Astrocyte of the cerebellum (primary cell): ENCODE results near the gene ADORA2A.

ENCODE experiments used
- DNase-seq: peaks from one replicate; pipeline ENCODE4 v3.0.0-alpha.2; 2011; ENCODE audit warnings: low read depth
- H3K4me3 ChIP-seq: 2 replicates; pipeline ENCODE4 v1.5.1; 2011; ENCODE audit warnings: mild to moderate bottlenecking, low read depth, low read length, moderate library complexity
- in situ Hi-C: cut with HindIII; loops from 2 replicates; pipeline ENCODE4 v1.10.0; 2017; ENCODE audit warnings: low sequenced_read_pairs
- TF ChIP-seq, protein P1 (sequence below): IDR thresholded peaks from 2 replicates; pipeline ENCODE4 v1.5.1; 2012; ENCODE audit warnings: low read length, low read depth, moderate library complexity, mild to moderate bottlenecking; ENCODE audit errors: missing control alignments

ADORA2A gene

DNA sequence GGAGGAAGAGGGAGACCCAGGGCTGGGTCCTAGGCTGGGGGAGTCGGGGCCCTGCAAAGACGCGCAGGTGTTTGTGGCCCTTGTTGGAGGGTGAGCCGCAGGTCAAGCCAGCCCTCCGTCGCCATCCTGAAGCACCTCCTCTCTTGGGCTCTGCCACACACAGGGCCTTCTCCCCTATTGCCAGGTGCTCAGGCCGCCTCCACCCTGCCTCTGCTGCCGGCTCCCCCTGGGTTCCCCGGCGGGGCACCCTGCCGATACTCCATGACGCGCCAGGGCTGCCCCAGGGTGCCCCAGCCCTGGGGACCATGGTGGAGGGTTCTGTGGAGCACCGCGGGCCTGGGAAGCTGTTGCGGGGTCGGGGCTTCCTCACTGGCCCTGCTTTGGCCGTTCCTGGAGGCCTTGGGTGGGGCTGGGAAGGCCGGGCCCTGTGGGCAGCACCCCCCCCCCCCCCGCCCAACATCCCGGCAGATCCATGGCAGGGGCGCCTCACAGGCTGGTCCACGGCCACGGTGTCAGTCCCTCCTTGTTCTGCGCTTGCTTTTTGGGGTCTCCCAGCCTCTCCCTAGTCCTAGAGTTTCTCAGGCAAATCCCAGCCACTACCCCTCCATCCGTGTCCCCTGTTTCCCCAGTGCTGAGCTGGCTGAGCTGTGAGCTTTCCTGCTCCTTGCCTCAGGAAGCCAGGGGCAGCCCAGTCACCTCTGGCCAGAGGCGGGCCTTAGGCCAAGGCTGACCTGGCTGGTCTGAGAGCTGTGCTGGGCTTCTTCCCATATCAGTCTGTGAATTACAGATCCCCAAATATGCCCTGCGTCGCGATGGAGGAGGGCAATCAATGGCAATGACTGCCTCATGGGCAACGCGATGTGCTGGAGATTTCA is 2.3 kb upstream of the ADORA2A start:
- in situ Hi-C loops = no loop called here
- H3K4me3 ChIP-seq = no peak overlapping the region
- TF ChIP-seq, protein P1, sequence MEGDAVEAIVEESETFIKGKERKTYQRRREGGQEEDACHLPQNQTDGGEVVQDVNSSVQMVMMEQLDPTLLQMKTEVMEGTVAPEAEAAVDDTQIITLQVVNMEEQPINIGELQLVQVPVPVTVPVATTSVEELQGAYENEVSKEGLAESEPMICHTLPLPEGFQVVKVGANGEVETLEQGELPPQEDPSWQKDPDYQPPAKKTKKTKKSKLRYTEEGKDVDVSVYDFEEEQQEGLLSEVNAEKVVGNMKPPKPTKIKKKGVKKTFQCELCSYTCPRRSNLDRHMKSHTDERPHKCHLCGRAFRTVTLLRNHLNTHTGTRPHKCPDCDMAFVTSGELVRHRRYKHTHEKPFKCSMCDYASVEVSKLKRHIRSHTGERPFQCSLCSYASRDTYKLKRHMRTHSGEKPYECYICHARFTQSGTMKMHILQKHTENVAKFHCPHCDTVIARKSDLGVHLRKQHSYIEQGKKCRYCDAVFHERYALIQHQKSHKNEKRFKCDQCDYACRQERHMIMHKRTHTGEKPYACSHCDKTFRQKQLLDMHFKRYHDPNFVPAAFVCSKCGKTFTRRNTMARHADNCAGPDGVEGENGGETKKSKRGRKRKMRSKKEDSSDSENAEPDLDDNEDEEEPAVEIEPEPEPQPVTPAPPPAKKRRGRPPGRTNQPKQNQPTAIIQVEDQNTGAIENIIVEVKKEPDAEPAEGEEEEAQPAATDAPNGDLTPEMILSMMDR = no peak
- DNase-seq = no peak

DNA sequence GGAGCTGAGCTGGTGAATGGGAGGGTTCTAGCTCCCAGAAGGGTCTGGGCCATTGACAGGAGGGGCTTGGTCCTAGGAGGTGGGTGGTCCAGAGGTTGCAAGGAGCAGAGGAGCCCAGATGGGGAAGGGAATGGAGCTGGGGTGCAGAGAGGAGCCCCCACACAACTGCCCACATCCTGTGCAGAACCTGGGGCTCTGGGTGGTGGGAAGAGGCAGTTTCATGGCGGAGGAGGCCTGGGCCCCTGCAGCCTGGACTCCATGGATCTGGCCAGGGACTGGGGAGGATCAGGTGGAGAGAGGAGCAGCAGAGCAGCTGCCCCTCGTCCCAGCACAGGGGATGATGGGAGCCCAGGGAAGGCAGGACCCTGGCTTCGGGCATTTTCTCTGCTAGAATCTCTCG is 963 bp upstream of the ADORA2A start:
- in situ Hi-C loops = no loop called here
- TF ChIP-seq, protein P1 = no peak
- DNase-seq = no peak
- H3K4me3 ChIP-seq = no peak overlapping the region

DNA sequence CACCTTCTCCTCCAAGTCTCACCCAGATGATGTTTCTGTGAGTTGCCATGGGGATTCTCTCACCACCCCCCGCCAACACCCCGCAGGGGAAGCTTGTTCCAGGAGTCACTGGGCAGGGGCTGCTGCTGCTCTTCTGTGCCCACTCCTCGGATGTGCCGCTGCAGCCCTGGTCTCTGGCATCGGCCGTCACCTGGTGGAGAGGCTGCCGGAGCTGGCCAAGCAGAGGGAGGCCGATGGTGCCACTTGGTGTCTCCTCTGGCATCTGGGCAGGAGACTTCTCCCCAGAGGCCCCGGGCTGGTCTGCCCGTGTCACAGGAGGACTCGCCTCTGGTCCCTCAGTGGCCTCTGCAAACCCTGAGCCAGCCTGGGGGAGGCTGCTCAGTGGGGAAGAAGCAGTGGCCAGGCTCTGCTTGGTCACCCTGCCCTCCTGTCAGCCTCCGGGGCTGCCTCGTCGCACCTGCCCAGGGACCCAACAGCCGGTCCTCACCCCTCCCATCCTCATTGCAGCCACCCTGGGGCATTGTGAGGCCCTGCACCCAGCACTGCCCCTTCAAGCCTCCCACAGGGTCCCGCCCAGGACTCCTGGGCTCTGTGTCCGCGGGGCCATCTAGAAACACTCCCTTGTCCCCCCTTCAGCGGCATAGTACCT is 424 bp upstream of the ADORA2A start:
- in situ Hi-C loops = no loop called here
- no peak for DNase-seq
- H3K4me3 ChIP-seq = no peak overlapping the region
- TF ChIP-seq, protein P1 = no peak

DNA sequence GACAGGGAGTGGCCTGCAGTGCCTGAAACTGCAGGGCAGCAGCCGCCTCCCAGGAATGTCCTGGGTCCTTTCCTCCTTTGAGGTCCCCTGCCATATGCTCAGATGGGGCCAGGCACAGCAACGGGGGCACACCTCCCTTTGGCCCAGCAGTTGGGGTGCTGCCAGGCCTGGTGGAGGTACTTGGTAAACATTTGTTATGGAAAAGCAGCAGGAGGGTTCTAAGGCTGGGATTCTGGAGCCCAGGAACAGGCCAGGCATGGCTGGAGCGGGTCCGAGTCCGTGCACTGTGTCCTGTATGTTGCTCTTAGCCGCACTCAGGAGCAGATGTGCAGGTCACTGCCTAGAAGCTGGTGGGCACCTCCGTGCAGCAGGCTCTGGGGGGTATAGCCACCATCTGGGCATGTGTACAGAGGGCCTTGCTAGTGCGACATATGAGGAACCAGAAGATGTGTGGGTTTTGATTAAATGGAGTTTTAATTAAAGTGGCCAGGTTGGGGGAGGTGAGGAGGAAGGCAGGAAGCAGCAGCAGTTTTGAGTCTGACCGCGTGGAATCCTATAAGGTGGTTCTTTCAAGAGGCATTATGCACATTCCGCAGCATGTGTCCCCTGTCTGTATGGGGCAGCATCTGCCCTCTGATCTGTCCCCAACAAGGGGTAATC is 1.5 kb downstream of the ADORA2A start:
- in situ Hi-C loops = no loop called here
- TF ChIP-seq, protein P1 = no peak
- DNase-seq = no peak

DNA sequence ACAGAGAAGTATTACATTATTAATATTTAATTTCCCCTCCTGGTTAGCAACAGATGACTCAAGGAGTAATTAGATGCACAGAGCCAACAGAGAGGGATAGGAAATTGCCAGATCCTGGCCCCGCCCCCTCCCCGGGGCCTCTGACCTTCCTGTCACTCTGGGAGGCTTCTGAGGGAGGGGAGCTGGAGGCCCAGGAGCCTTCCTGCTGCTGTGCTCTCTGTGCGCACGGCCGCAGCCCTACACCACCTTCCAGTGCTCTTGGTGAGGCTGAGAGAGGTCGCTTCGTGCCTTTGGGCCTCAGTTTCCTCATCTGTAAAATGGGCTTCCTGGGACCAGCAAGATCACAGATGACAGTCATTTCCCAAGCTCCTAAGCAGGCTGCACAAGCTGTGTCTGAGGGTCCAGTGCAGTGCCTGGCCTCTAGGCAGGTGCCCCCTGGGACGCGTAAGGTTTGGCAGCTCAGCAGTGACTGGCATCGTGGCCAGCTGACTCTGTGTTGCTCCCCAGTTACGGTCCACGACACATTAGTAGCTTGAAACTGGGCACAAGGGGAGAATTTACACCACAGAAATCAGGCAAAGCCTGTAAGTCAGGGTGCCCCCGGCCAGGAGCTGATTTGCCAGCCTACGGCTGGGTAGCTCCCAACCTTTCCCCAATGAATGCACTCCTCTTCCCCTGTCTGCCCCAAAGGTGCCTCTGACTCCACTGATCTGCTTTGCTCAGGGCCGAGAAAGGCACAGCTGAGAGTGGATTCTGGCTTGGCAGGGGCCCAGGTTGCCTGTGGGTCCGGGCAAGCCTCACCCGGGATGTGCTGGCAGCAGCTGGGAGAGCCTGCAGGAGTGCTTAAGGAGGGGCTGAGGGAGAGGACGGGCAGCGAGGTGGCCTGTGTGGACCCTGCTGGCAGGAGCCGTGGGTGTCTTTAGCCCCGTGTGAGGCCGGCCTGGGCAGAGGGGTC is 2.3 kb downstream of the ADORA2A start:
- TF ChIP-seq, protein P1 = no peak
- in situ Hi-C loops = no loop called here
- no peak overlapping the region for H3K4me3 ChIP-seq
- DNase-seq = no peak

More for the DNA sequence above, 1.5 kb downstream of the ADORA2A start:
- H3K4me3 ChIP-seq = no peak overlapping the region
